ENCODE results near the gene ZRANB2. TPM values are rescaled to one million over a fixed set of nuclear protein-coding genes. Genes with fewer than 3 reads are reported as not detected.

ZRANB2 gene
- total RNA-seq, 2 experiments from 2014 or later, result 82.1 to 171 TPM

DNA sequence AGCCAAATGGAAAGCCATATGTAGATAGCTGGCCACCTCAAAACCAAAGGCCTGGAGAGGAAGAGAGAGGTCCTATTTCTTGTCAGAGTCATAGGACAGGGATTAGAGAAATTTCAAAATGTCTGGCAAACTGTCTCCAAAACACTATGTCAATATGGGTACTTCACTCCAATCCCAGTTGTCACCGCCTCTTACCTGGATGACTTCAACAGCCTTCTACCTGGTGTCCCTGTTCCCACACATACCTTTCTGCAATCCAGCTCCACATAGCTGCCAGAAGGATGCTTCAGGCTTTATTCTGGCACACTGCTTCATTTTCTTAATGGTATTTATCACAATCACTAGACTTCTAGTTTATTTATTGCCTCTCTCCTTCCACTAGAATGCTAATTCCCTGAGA lies 47.7 kb downstream of the ZRANB2 start:
- Histone ChIP-seq H2AFZ (ENCODE audit: low read length) (no peak overlapping the region), H3K4me1 (ENCODE audit: insufficient read depth, low read length, poor library complexity, severe bottlenecking) (no peaks in the 10 kb centered on the region), H3K27ac (ENCODE audit: low read depth, low read length, poor library complexity, severe bottlenecking) (no peak overlapping the region), H3K4me2 (ENCODE audit: low read length) (no peak overlapping the region), H4K20me1 (ENCODE audit: insufficient read depth, low read length) (no peaks in the 10 kb centered on the region), H3K79me2 (ENCODE audit: insufficient read depth, low read depth, low read length) (no peaks in the 10 kb centered on the region), H3K9me3 (ENCODE audit: low read length) (no peaks in the 10 kb centered on the region), H3K36me3 (ENCODE audit: insufficient read depth, low read length) (no peaks in the 10 kb centered on the region), H3K4me3 (ENCODE audit: low read depth, low read length, poor library complexity, severe bottlenecking) (no peak overlapping the region), H3K9me2 (ENCODE audit: insufficient read depth, low read length) (no peaks in the 10 kb centered on the region)
- TF ChIP-seq, protein P1, sequence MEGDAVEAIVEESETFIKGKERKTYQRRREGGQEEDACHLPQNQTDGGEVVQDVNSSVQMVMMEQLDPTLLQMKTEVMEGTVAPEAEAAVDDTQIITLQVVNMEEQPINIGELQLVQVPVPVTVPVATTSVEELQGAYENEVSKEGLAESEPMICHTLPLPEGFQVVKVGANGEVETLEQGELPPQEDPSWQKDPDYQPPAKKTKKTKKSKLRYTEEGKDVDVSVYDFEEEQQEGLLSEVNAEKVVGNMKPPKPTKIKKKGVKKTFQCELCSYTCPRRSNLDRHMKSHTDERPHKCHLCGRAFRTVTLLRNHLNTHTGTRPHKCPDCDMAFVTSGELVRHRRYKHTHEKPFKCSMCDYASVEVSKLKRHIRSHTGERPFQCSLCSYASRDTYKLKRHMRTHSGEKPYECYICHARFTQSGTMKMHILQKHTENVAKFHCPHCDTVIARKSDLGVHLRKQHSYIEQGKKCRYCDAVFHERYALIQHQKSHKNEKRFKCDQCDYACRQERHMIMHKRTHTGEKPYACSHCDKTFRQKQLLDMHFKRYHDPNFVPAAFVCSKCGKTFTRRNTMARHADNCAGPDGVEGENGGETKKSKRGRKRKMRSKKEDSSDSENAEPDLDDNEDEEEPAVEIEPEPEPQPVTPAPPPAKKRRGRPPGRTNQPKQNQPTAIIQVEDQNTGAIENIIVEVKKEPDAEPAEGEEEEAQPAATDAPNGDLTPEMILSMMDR (conservative IDR thresholded peaks at IDR 0.05; ENCODE audit: low read length), result no peak
- no peak for TF ChIP-seq EZH2phosphoT487 (IDR thresholded peaks at IDR 0.05; ENCODE audit: borderline replicate concordance, low read depth, low read length)
- ChIA-PET POLR2A (interaction anchor here (1.2 kb wide), 1 partner anchor 13 kb away, joined by 4 read pairs; no protein-coding TSS in a partner anchor), CTCF (ENCODE audit: unreplicated experiment) (no interaction called here)
- DNase-seq (ENCODE audit: low spot score), result no peak
- BruUV-seq (replicated peaks), result no TSS peak
- intact Hi-C loops (cut with micrococcal nuclease; ENCODE audit: unreplicated experiment), result no loop called here

DNA sequence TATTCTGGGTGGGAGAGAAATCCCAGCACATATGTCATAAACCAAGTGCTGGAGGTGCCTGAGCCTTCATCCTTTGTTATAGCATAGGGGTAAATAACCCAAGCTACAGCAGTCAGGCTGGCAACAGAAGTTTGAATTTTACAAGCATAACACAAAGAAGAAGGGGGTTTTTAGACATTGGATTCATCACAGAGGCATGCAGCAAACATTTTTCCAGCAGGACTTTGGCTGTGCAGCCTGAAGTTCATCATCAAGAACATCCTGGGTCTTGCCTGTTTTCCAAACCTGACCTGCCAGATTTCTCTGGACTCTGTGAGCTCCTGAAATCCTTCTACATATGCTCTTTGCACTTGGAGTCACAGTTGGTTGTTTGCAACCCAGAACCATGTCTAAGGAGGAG lies 49.4 kb downstream of the ZRANB2 start:
- POLR2A ChIA-PET, result no interaction called here
- Histone ChIP-seq H3K4me2 (ENCODE audit: low read length) (no peak overlapping the region), H3K79me2 (ENCODE audit: insufficient read depth, low read depth, low read length) (no peaks in the 10 kb centered on the region), H4K20me1 (ENCODE audit: insufficient read depth, low read length) (no peaks in the 10 kb centered on the region), H3K4me1 (ENCODE audit: insufficient read depth, low read length, poor library complexity, severe bottlenecking) (no peaks in the 10 kb centered on the region), H3K27ac (ENCODE audit: low read depth, low read length, poor library complexity, severe bottlenecking) (no peak overlapping the region), H2AFZ (ENCODE audit: low read length) (no peak overlapping the region), H3K9me3 (ENCODE audit: low read length) (no peaks in the 10 kb centered on the region), H3K4me3 (ENCODE audit: low read depth, low read length, poor library complexity, severe bottlenecking) (no peak overlapping the region), H3K36me3 (ENCODE audit: insufficient read depth, low read length) (no peaks in the 10 kb centered on the region), H3K9me2 (ENCODE audit: insufficient read depth, low read length) (no peaks in the 10 kb centered on the region)
- intact Hi-C loops (cut with micrococcal nuclease; ENCODE audit: unreplicated experiment), result no loop called here
- CTCF ChIA-PET (ENCODE audit: unreplicated experiment), result no interaction called here
- no peak for DNase-seq (ENCODE audit: low spot score)
- TF ChIP-seq, protein P1 (conservative IDR thresholded peaks at IDR 0.05; ENCODE audit: low read length), result no peak
- no peak for TF ChIP-seq EZH2phosphoT487 (IDR thresholded peaks at IDR 0.05; ENCODE audit: borderline replicate concordance, low read depth, low read length)
- no TSS peak for BruUV-seq (replicated peaks)

DNA sequence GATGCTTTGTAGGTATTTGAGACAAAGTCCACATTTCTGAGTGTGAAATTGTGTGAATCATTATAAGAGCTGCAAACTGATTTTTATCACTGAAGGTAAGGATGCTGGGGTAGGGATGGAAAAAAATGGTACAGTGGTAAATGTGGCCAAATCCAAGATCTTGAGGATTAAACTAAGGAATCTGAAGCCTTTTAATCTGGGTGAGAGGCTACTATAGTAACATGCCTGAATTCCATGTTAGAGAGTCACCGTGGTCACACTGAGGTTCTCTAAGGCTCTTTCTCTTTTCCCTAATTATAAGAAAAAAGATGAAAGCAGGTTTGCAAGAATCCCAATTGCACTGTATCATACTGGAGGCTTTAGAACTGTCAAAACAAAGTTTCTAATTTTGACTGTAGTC lies 50.8 kb downstream of the ZRANB2 start:
- Histone ChIP-seq H3K4me3 (ENCODE audit: low read depth, low read length, poor library complexity, severe bottlenecking) (no peak overlapping the region), H3K9me3 (ENCODE audit: low read length) (no peaks in the 10 kb centered on the region), H3K79me2 (ENCODE audit: insufficient read depth, low read depth, low read length) (no peaks in the 10 kb centered on the region), H2AFZ (ENCODE audit: low read length) (no peak overlapping the region), H4K20me1 (ENCODE audit: insufficient read depth, low read length) (no peaks in the 10 kb centered on the region), H3K27ac (ENCODE audit: low read depth, low read length, poor library complexity, severe bottlenecking) (no peak overlapping the region), H3K36me3 (ENCODE audit: insufficient read depth, low read length) (no peaks in the 10 kb centered on the region), H3K4me1 (ENCODE audit: insufficient read depth, low read length, poor library complexity, severe bottlenecking) (no peaks in the 10 kb centered on the region), H3K9me2 (ENCODE audit: insufficient read depth, low read length) (no peaks in the 10 kb centered on the region), H3K4me2 (ENCODE audit: low read length) (no peak overlapping the region)
- ChIA-PET POLR2A (no interaction called here), CTCF (ENCODE audit: unreplicated experiment) (no interaction called here)
- DNase-seq (ENCODE audit: low spot score), result no peak
- intact Hi-C loops (cut with micrococcal nuclease; ENCODE audit: unreplicated experiment), result no loop called here
- BruUV-seq (replicated peaks), result no TSS peak
- TF ChIP-seq, protein P1 (conservative IDR thresholded peaks at IDR 0.05; ENCODE audit: low read length), result no peak
- no peak for TF ChIP-seq EZH2phosphoT487 (IDR thresholded peaks at IDR 0.05; ENCODE audit: borderline replicate concordance, low read depth, low read length)
